Placental epithelial cell (primary cell): Measurements from ENCODE around the gene ZNF770. TPM values are rescaled to one million over a fixed set of nuclear protein-coding genes. Genes with fewer than 3 reads are reported as not detected.

Experiments
- total RNA-seq: library from RNA; depleted of rRNA; stranded (reverse); fragments of >200 nt; gene quantifications from 2 replicates; pipeline ENCODE4 v1.2.3, GENCODE V29; 2012

The ZNF770 gene, protein sequence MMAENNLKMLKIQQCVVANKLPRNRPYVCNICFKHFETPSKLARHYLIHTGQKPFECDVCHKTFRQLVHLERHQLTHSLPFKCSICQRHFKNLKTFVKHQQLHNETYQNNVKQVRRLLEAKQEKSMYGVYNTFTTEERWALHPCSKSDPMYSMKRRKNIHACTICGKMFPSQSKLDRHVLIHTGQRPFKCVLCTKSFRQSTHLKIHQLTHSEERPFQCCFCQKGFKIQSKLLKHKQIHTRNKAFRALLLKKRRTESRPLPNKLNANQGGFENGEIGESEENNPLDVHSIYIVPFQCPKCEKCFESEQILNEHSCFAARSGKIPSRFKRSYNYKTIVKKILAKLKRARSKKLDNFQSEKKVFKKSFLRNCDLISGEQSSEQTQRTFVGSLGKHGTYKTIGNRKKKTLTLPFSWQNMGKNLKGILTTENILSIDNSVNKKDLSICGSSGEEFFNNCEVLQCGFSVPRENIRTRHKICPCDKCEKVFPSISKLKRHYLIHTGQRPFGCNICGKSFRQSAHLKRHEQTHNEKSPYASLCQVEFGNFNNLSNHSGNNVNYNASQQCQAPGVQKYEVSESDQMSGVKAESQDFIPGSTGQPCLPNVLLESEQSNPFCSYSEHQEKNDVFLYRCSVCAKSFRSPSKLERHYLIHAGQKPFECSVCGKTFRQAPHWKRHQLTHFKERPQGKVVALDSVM
- total RNA-seq, result 23.2 and 33.4 TPM in 2 replicates

DNA sequence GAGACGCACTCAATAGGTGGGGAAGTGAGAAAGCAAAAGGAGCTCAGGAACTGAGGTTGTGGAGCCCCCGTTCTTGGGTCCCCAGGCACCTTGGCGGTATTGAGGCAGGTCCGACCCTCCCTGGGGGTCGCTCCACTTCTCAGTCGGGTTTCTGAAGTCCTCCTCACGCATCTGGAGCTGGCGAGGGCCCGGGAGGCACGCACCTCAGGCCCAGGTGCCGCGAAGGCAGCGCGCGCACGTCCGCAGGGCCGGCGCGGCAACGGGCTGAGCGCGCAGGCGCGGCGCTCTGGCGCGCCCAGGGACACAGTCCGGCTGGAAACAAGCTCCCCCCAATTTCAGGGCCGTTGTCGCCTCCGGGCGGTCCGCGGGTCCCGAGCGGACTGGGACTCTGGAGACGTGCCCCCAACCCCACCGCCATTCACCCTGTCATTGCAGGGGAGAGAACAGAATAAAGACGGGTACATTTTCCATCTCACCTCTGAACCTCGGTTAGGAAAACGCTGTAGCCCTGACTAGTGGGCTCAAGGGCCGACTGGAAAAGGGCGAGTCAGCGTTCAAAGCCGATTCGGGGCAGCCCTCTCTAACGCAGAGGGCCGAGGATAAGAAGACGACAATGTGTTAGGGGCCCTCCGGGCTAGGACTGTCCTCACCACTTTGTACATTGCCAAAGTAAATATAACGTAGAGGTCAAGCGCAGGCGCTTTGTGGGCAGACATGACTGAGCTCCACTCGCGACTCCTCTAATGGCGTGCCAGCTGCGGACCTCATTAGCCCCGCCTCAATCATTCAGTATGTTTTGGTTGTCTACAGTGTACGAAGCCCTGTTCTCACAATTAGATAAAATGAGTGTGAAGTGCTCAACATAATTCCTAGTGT is at the start of gene ZNF770:
ZNF770 (minus strand) TSS at position 261 of the 876 bp plus-strand sequence. CDS start 4,853 bp downstream, outside the sequence.

DNA sequence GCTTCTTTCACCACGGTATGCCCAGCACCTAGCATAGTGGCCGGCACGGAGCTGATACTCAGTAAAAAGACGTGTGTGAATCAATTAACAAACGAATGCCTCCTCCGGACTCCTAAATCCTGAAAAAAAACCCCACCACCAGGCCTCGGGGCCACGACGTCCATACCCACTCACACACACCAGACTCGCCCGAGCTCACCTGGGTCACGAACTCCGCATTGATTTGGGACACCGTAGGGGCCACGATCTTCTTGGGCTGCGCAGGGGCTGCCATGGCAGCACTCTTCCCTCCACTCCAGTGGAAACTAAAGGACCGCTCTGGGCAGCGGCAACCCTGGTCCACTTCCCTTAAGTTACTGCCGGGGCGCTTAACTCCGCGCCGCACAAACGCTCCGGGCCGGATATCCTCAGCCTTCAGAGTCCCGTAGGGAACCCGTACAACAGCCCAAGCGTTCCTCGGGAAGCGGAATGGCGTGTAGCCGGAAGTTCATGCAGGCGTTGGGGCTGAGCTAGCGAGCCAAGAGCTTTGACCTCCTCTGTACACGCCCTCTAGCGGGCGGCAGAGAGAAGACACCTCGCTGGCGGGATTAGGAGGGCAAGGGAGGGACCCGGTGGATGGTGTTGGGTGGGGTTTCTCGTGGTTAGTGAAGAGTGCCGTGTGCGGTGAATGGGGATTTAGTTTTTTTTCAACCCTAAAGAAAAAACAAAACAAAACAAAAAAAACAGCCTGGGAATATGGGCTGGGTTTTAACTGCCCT is 18.6 kb downstream of the ZNF770 start, which contains the start of gene AQR:
AQR (minus strand) TSS at position 403 of the 758 bp plus-strand sequence; CDS start at position 274, 129 bp downstream.

Other genes with a start within 250 kb of the ZNF770 start
- not detected in 2 replicates for gene GJD2, start 233.3 kb downstream of the ZNF770 start, total RNA-seq
- gene ACTC1, start 192.7 kb downstream of the ZNF770 start, total RNA-seq, result 0.11 TPM in 1 of 2 replicates, not detected in the other
- 21.2 and 25.6 TPM in 2 replicates for gene AQR, start 18.5 kb downstream of the ZNF770 start, total RNA-seq
- not detected in 2 replicates for gene NANOGP8, start 97.0 kb upstream of the ZNF770 start, total RNA-seq